Stimulated activated naive CD8-positive, alpha-beta T cell treated with anti-CD3 and anti-CD28 coated beads, Interleukin-15, Interleukin-2, amounts not matched to agents 100 U/mL and 50 U/mL, for 24 hours (primary cell): ENCODE results near the gene CHST11.
"Not testable (repeated sequence)": the region's sequence is repeated elsewhere in the genome, so short reads cannot be mapped to it uniquely, and the experiment has no call there.

Source experiments
- ATAC-seq: fragments of 150-1000 bp; cut with Tn5 transposase; one replicate; pipeline ENCODE4 v1.10.0; 2021
- DNase-seq: peaks from one replicate; pipeline ENCODE4 v3.0.0; 2021

Gene CHST11

DNA sequence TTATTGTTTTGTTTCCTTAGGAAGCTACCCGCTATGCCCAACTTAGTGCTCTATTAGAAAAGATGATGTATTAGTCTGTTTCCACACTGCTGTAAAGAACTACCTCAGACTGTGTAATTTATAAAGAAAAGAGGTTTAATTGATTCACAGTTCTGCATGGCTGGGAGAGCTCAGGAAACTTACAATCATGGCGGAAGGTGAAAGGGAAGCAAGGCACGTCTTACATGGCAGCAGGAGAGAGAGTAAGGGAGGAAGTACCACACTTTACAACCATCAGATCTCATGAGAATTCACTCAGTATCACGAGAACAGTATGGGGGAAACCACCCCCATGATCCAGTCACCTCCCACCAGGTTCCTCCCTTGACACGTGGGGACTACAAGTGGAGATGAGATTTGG, 70.9 kb downstream of the CHST11 start:
- not testable (repeated sequence) for ATAC-seq

DNA sequence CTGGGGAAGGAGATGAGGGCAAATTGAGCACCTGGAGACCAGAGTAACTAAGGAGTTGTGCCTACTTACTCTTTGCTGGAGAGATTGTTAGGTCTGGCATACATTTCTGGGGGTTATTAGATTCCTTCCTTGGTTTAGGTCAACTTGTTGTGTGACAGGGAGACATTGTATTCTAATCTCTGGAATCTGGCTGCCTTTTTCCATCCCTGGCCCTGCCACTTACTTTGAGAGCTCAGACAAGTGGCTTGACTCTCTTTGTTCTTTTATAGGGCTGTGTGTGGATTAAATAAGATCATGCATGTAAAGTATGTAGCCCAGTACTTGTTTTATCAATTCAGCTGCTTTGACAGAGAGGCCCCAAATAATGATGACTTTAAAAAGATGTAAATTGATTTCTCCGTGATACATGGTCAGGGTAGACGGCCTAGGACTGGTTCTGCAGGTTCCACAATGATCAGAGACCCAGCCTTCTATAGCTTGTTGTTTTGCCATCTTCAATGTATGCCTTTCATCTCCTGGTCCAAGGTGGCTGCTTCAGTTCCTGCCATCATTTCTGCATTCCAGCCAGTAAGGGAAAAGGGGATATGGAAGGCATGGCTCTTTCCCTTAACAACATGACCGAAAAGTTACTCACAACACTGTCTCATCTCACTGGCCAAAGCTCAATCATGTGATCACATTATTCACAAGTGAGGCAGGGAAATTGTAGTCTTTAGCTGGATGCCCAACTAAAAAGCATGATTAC, 72.6 kb downstream of the CHST11 start:
- no peak for ATAC-seq
- no peak for DNase-seq

More for the DNA sequence above, 70.9 kb downstream of the CHST11 start:
- not testable (repeated sequence) for DNase-seq

DNA sequence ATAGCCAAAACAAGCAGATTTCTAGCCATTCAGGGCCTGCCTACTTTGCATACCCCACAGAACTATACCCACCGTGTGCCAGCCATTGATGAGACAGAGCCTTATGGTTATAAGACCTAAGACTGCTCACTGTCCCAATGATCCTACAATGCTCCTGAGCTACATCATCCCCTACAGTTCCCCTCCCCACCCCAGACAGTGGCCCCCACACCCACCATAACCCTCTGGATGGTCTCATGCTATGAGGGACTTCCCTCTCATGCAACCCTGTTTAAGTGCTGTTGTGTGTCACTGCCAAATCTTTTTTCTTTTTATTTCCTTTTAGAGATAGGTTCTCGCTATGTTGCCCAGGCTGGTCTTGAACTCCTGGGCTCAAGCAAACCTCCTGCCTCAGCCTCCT, 75.9 kb downstream of the CHST11 start:
- DNase-seq (no peak), ATAC-seq (no peak)

DNA sequence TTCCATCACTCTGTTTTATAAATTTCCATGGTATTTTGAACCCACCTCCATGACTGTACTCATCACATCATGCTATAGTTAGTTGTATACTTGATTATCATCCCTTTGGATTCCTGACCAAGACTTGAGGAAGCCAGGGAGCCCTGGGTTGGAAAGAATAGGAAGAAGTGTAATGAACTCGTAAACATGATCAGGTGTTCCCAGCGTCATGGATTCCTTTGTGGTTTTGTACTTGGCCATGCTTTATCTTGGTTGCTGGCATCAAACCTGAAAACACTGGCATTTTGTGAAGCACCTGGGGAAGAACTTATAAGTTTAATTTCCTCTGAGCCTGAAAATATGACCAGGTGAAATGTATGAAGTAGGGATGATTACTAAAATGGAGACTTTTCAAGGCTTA, 76.4 kb downstream of the CHST11 start:
- no peak for ATAC-seq
- no peak for DNase-seq

DNA sequence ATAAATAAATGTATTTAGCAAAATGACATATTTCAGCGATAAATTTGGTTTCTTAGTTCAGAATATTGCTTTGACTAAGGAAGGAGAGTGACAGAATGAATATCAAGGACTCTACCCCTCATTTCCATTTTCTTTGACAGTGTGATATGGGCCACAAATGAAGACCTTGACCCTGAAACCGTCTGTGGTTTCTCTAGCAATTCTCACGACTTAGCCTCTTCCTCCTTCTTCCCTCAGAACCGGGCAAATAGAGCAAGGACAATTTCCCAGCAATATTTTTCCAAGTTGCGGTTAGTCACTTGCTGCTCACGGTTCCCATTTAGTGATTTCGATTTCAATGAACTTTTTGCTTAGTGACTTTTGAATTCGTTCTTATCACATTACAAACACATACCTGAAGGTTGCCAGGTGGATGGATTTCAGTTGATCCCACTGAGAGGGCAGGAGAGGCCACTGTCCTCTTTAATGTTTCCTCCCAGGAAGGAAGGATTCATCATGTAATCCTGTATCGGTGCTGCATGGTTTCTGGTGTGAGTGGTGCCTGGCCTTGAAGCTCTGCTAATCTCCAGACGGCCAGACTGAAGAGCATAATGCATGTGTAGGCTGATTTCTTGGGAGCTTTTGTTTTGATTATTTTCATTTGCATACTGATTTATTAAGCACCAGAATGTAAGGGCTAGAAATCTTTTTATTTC, 77.6 kb downstream of the CHST11 start:
- no peak for ATAC-seq
- DNase-seq = no peak

DNA sequence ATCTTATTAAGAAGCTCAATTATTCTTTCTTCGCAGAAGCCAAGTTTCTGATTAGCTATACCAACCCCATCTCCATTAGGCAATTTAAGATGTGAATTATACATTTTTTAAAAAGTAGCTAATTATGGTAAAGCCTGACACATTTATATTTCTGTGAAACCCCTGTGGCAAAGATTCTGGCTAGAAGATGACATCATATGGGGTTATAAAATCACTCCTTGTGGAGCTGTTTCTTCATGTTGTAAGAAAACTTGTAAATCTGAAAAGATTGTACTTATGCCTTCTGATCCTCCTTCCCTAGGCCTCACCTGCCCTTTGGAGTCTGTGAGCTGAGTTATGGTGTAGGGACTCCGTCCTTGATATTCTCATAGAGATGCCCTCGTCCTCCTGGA, 78.1 kb downstream of the CHST11 start:
- ATAC-seq = no peak

DNA sequence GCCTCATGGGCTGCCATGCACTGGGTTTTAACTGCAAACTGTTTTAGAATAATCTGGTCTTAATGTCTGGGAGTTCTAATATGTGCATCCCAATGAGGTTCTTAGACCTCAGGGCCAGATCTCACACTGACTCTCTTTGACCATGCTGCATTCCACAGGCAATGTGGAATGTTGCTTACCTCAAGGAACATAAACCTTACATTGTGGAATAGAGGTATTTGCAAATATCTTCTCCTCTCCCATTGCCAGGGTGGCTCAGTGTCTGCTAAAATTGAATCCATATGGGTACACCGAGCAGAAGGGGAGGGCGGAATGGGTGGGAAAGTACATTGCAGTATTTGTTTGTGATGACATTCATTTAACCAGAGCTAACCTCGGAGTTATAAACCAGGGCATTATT, 78.6 kb downstream of the CHST11 start:
- no peak for DNase-seq
- ATAC-seq = no peak

More for the DNA sequence above, 78.1 kb downstream of the CHST11 start:
- DNase-seq = no peak

DNA sequence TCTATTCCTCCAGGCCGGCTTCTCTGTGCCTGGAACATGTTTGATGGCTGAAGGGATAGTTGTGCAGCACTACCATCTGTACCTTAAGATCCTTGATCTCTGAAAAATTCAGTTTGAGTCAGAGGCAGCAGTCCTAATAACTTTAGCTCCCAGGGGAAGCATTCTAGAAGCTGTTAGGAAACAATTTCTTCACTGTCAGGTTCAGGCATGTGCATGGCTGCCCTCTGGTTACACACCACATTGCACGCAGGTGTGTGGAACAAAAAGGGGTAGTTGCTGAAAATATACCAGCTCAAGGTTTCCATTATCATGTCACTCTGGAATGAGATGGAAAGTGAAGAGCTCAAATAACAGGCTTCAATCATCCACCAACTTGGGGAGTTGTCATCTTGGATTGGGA, 80.1 kb downstream of the CHST11 start:
- ATAC-seq (peak; percentile 17), DNase-seq (no peak)

DNA sequence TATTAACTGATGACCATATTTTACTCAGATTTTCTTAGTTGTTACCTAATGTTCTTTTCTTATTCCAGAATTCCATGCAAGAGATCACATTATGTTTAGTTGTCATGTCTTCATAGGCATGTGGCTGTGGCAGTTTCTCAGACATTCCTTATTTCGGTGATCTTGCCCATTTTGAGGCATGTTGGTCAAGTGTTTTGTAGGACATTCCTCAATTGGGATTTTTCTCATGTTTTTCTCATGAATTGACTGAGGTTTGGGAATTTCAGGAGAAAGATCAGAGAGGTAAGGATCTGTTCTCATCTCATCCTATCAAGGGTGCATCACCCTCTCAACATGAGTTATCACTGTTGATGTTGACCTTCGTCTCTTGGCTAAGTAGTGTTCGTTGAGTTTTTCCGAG, 81.3 kb downstream of the CHST11 start:
- ATAC-seq (no peak), DNase-seq (no peak)

DNA sequence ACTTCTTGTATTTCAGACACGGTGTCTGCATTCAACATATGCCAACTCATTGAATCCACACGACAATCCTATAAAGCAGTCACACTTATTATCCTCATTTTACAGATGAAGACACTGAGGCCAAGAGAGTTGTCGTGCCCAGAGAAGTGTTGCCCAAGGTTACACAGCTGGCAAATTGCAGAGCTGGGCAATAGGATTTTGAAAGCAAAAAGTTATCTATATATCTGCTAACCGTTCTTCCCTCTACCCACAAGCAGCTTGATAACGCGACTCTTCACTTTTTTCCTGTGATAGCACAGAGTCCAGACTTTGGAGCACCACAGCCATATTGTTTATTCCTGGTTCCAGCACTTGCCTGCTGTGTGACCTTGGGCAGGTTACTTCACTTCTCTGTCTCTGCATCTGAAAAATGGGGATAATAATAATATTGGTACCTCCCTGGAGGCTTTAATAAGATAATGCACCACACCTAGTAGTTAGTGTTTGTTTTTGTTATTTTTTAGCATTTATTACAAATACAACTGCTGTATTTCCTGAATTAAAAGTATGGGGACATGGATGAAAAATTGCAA, 82.2 kb downstream of the CHST11 start:
- ATAC-seq (no peak), DNase-seq (no peak)

DNA sequence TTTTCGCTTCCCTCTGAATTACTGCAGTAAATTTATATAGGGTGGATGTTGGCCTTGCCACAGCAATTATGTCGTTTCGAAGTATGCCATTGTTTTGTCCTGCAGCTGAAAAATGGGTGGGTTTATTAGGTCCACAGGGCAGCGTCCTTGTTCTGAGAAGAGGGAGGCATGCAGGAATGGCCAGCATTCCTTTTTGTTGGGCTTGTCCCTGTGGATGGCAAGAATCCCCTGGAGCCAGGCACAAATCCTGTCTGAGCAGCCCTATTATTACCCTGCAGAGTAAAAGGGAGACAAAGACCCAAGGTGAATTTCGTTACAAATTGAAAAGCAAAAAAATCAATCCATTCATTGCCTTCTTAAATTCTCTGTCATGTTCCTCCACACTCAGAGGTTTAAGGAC, 88.1 kb downstream of the CHST11 start:
- no peak for DNase-seq
- ATAC-seq = no peak

DNA sequence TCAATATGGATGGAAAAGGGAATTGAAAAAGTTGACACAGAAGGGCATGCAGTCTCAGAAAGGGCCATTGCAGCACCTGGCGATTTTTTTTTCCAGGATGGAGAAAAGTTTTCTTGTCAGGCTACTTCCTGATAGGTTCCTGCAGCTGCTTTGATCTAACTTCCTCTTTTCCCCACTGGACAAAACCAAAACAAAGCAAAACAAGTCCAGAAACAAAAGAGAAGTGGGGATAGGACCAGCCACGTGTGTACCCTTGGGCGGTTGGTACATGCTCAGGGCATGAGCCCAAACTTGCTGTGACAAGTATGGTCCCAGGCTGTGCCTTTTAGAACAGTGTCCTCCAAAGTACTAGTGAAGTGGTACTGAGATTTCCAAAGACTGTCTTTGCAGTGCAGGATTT, 89.8 kb downstream of the CHST11 start:
- ATAC-seq = no peak
- DNase-seq = no peak

DNA sequence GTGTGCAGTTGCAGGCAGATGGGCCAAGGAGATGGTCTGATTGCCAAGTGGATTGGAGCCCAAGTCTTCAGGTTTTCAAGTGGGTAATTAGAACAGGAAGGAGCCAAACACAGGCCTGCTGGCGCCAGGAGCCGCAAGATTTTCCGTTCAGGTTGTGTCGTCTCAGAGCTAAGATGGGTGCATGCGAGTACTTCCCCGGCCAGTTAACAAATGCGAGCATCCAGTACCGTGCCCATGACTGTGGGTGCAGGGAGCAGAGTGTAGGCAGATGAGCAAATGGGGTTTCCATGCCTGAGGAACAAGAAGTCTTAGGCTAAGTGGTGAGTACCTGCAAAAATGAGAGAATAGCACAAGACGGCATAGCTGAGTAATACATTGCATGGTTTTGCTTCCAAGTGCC, 90.5 kb downstream of the CHST11 start:
- no peak for DNase-seq
- ATAC-seq = no peak

DNA sequence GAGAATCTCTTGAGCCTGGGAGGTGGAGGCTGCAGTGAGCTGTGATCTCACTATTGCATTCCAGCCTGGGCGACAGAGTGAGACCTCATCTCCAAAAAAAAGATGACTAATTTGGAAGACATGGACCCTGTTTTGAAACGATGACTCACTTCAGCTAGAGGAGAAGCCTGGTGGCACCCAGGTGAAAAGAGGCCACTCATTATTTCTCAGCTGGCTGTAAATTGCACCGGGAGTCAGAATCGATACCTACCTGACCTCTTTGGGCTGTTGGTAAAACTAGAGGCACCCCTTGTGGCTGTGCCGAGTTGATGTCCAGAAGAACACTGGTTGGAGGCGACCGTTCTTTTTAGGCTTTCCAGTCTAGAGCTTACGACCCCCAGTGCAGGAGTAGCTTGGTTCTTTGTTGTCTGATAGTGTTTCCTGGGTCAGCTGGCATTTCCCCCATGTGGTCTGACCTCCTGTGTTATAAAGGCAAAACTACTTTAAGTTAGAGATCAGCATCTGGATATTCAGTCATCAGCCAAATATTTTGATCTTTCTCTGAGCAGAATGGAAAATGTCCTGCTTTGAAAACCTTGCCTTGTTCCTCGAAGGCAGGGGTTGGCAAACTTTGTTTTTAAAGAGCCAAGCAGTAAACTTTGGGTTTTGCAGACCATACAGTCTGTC, 93.2 kb downstream of the CHST11 start:
- DNase-seq = no peak
- ATAC-seq = no peak

DNA sequence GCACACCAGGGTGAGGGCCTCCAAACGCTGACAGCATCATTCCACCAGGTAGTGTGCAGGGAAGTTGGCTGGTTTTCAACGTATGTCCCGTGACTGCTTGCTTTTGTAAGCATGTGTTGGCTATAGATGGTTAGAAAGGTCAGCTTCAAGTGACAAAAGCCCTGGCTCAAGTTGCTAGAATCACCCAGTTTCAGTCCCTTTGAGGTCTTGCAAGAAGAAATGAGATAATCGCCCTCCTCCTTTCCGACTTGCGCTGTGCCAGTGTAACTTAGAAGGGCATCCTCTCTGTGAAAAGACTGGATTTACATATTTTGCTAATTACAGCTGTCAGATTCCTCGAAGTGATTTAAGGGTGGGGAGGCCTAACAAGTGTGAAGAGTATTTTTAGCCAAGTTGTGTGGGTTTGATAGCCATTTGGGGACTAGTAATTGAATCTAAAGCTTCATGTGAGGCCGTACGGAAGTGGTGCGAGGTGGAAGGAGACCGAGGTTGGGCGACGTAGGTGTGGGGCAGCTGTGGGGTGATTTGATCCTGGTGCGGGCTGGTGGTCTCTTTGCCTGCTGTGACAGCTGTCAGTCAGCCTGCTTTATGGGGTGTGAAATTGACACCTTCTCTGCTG, 94.7 kb downstream of the CHST11 start:
- DNase-seq (no peak), ATAC-seq (no peak)

DNA sequence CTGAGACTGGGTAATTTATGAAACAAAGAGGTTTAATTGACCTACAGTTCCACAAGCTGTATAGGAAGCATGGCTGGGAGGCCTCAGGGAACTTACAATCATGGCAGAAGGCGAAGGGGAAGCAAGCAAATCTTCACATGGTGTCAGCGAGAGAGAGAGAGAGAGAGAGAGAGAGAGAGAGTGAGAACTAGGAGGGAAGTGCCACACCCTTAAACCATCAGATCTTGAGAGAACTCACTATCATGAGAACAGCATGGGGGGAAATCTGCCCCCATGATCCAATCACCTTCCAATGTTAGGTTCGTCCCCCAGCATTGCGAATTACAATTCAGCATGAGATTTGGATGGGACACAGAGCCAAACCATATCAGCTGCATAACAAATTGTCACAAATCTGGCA, 96.7 kb downstream of the CHST11 start:
- DNase-seq (no peak), ATAC-seq (no peak)

DNA sequence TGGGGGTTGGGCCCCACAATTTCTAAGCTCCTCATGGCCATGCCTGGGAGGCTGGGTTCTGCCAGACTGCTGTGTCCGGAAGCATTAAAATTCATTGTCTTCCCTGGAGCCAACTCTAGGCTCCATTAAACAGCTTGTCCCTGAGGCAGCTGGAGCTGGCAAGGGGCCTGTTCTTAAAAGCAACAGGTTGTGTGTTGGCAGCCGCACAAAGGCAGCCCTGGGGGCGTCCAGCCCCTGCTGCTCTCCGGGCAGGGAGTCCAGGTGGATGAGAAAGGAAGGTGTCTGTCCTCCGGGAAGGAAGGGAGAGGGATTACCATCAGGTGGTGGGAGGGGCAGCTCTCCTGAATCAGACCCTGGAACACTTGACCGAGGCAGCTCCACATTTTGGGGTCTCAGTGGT, 98.9 kb downstream of the CHST11 start:
- DNase-seq (no peak), ATAC-seq (no peak)

DNA sequence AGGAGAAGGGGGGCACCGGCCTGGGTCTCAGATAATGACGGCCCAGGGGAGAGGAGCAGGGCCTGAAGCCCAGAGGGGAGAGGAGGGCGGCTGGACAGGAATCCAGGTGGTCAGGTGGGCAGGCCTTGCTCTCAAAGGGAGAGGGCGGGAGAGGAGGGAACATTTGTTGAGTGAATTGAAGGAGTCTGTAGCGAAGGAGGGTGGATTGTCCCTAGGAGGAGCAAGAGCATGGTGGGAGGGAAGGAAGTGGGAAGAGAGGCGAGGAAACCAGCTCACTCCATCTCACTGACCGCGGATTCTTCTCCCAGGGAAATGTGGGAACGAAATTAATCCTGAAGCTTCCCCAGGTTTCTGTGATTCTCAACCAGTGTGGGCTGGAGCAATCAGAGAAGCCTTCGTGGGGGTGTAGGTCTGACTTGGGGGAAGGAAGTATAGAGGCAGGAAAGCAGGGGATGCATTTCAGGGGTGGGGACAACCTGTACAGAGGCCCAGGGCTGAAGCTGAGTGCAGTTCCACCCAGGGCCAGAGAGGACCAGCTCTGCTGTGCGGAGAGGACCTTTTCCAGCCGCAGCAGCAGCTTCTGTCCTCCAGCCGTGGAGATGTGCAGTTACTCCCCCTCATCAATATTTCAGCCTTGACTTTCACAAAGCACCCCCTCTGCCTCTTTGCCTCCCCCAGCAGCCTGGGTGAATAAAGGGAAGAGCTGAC, 100.9 kb downstream of the CHST11 start:
- DNase-seq (no peak), ATAC-seq (no peak)

DNA sequence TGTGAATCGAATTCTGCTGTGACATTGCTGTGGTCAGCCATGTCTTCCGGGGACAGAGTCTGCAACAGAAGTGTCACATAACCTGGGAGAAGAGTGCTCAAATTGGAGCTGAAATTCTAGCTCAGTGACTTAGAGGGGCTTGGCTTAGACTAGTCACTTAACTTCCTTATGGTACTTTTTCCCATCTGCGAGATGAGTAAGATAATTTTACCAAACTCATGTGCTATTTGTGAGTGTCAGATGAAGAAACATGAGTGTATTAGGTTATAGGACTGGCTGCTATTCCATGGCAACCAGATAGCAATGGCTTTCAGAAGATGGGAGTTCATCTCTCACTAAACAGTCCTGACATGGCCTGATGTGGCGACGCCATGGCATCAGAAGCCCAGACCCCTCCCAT, 104.1 kb downstream of the CHST11 start:
- DNase-seq = no peak
- no peak for ATAC-seq

DNA sequence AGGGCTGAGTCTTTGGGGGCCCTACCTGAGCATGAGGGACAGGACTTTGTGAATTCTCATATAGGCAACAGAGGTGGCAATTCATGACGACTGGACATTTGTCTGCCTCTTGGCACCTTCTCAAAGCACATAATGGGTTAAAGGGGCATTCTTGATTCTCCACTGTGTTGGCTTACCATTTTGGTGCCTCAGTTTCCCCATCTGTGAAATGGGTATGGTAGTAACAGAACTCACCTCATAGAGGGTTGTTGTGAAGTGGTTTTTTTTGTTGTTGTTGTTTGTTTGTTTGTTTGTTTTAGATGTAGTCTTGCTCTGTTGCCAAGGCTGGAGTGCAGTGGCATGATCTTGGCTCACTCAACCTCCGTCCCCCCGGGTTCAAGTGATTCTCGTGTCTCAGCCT, 106.0 kb downstream of the CHST11 start:
- DNase-seq = no peak
- no peak for ATAC-seq

DNA sequence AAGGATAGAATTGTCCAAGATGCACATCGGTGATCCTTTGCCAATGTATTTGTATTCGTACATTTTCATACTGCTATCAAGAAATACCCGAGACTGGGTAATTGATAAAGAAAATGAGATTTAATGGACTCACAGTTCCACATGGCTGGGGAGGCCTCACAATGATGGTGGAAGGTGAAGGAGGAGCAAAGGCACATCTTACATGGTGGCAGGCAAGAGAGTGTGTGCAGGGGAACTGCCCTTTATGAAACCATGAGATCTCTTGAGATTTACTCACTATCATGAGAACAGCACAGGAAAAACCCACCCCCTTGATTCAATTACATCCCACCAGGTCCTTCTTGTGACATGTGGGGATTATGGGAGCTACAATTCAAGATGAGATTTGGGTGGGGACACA, 107.9 kb downstream of the CHST11 start:
- not testable (repeated sequence) for ATAC-seq, DNase-seq
